ENCODE measurements around the gene RNF7. TPM values are rescaled to one million over a fixed set of nuclear protein-coding genes. Genes with fewer than 3 reads are reported as not detected.

RNF7 gene
- total RNA-seq, 1 experiment from 2014 or later: 126 TPM

GRCh38 chr3:141735176-141735575 lies 2.9 kb upstream of the RNF7 start:
- H2BK20ac ChIP-seq (ENCODE audit: low read depth, low read length, poor library complexity, severe bottlenecking): no peak overlapping the region
- H2BK120ac ChIP-seq (ENCODE audit: low read depth, low read length, poor library complexity, severe bottlenecking): no peak overlapping the region
- H2BK12ac ChIP-seq (ENCODE audit: insufficient read length, low read depth, low read length): no peak overlapping the region
- DNase-seq: no peak
- H3K79me1 ChIP-seq (ENCODE audit: insufficient read depth, low read depth, low read length, poor library complexity, severe bottlenecking): no peaks in the 10 kb centered on the region
- no peak overlapping the region for H2AK5ac ChIP-seq (ENCODE audit: insufficient read length, low read length)
- H3K4me1 ChIP-seq (ENCODE audit: insufficient read depth, low read length): no peaks in the 10 kb centered on the region
- TF ChIP-seq, protein P1, sequence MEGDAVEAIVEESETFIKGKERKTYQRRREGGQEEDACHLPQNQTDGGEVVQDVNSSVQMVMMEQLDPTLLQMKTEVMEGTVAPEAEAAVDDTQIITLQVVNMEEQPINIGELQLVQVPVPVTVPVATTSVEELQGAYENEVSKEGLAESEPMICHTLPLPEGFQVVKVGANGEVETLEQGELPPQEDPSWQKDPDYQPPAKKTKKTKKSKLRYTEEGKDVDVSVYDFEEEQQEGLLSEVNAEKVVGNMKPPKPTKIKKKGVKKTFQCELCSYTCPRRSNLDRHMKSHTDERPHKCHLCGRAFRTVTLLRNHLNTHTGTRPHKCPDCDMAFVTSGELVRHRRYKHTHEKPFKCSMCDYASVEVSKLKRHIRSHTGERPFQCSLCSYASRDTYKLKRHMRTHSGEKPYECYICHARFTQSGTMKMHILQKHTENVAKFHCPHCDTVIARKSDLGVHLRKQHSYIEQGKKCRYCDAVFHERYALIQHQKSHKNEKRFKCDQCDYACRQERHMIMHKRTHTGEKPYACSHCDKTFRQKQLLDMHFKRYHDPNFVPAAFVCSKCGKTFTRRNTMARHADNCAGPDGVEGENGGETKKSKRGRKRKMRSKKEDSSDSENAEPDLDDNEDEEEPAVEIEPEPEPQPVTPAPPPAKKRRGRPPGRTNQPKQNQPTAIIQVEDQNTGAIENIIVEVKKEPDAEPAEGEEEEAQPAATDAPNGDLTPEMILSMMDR (conservative IDR thresholded peaks at IDR 0.05): no peak
- H3K27me3 Mint-ChIP-seq (ENCODE audit: low read depth): no peaks in the 10 kb centered on the region
- H4K91ac ChIP-seq (ENCODE audit: insufficient read length, low read depth, low read length): no peak overlapping the region
- H3K18ac ChIP-seq (ENCODE audit: insufficient read length, low read depth, low read length): no peak overlapping the region
- H3K79me2 ChIP-seq (ENCODE audit: insufficient read depth, low read length): peaks cover 11% of the 10 kb centered on the region; the same call in 1 of the 2 replicates
- H3K27me3 ChIP-seq (ENCODE audit: insufficient read depth, low read length): no peaks in the 10 kb centered on the region
- H3K4me2 ChIP-seq (ENCODE audit: insufficient read depth, insufficient read length, low read length): no peak overlapping the region
- no peak overlapping the region for H3T11ph ChIP-seq (ENCODE audit: low read length)
- H3K14ac ChIP-seq (ENCODE audit: insufficient read depth, low read length): no peak overlapping the region
- no peak overlapping the region for H2BK5ac ChIP-seq (ENCODE audit: insufficient read length, low read length)
- H3K9ac ChIP-seq (ENCODE audit: extremely low read depth, insufficient read length, low read length): no peak overlapping the region
- H3K36me3 Mint-ChIP-seq (ENCODE audit: insufficient read depth in 1 of 3, low read depth in 3 of 3): peaks cover 0 to 2% (median 0%) of the 10 kb centered on the region in 3 experiments; a peak in 2 of 7 replicates
- no peaks in the 10 kb centered on the region for H3K9me3 ChIP-seq (ENCODE audit: control insufficient read depth, low read depth, low read length)
- H3K27ac Mint-ChIP-seq: no peak overlapping the region
- peaks cover 8 to 13% of the 10 kb centered on the region in 2 experiments for H3K4me1 Mint-ChIP-seq
- no peak overlapping the region for H4K5ac ChIP-seq (ENCODE audit: insufficient read length, low read depth, low read length)
- H3K23me2 ChIP-seq (ENCODE audit: insufficient read length, low read depth, low read length, poor library complexity, severe bottlenecking): peaks cover 6% of the 10 kb centered on the region
- no peaks in the 10 kb centered on the region for H4K20me1 ChIP-seq (ENCODE audit: control insufficient read depth, insufficient read depth, insufficient read length)
- no peak overlapping the region for H4K8ac ChIP-seq (replicated peaks; ENCODE audit: insufficient read length, low read depth, low read length)
- no peak overlapping the region for H3K4ac ChIP-seq (ENCODE audit: low read depth, low read length)
- no peak overlapping the region for H3K23ac ChIP-seq (ENCODE audit: insufficient read length, low read depth, low read length)
- H3K56ac ChIP-seq (ENCODE audit: insufficient read length, low read depth, low read length): no peak overlapping the region
- no peaks in the 10 kb centered on the region for H3K9me3 Mint-ChIP-seq
- H3K27ac ChIP-seq (ENCODE audit: insufficient read length, low read depth, low read length): no peak overlapping the region
- no peak overlapping the region for H2AFZ ChIP-seq (ENCODE audit: low read length)
- no peak overlapping the region for H3K4me3 Mint-ChIP-seq
- H2BK15ac ChIP-seq (ENCODE audit: low read depth, low read length): no peak overlapping the region
